GM20000 (cell line): ENCODE results near the gene ZSCAN23.

ENCODE experiments used
- DNase-seq: peaks from one replicate; pipeline ENCODE4 v3.0.0; 2012; ENCODE audit warnings: low spot score
- TF ChIP-seq, protein P1 (sequence below): IDR thresholded peaks from 2 replicates; pipeline ENCODE4 v1.5.1; 2012; ENCODE audit warnings: mild to moderate bottlenecking, control low read depth; ENCODE audit errors: extremely low read depth, missing control alignments

Gene ZSCAN23

DNA sequence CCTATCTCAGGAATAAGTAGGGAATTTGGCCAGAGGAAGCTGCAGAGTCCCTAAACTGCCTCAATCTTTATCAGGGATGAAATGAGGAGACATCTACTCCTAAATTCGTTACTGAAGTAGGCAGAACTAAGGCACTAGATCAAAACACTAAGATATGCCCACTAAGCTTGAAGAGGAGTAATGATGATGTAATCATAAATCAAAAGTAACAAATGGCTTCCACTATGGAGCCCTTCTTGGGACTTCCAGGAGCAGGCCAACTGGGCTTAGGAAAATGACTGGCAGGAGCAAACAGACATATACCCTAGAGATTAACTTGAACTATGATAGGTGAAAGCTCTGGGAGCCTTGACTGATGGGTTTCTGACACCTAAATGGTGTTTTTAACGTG, 59.2 kb downstream of the ZSCAN23 start:
- no peak for DNase-seq
- TF ChIP-seq, protein P1, sequence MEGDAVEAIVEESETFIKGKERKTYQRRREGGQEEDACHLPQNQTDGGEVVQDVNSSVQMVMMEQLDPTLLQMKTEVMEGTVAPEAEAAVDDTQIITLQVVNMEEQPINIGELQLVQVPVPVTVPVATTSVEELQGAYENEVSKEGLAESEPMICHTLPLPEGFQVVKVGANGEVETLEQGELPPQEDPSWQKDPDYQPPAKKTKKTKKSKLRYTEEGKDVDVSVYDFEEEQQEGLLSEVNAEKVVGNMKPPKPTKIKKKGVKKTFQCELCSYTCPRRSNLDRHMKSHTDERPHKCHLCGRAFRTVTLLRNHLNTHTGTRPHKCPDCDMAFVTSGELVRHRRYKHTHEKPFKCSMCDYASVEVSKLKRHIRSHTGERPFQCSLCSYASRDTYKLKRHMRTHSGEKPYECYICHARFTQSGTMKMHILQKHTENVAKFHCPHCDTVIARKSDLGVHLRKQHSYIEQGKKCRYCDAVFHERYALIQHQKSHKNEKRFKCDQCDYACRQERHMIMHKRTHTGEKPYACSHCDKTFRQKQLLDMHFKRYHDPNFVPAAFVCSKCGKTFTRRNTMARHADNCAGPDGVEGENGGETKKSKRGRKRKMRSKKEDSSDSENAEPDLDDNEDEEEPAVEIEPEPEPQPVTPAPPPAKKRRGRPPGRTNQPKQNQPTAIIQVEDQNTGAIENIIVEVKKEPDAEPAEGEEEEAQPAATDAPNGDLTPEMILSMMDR: no peak

- peak; percentile 75 for DNase-seq
- TF ChIP-seq, protein P1: peak; percentile 5
Observed at GRCh38 chr6:28383235-28384142, 59.8 kb downstream of the ZSCAN23 start.
